Cardiac septum (tissue), 1 donor: ENCODE results near the gene ABCC4. TPM values are rescaled to one million over a fixed set of nuclear protein-coding genes. Genes with fewer than 3 reads are reported as not detected.
"Not testable (repeated sequence)": the region's sequence is repeated elsewhere in the genome, so short reads cannot be mapped to it uniquely, and the experiment has no call there.

Source experiments
- DNase-seq: peaks from one replicate; pipeline ENCODE4 v3.0.0-alpha.2; 2020; ENCODE audit warnings: low spot score
- intact Hi-C: fragments of 100-400 bp; cut with DNase I; formaldehyde crosslinking; loops from one replicate; pipeline ENCODE4 v1.14.0; 2022
- total RNA-seq: library from RNA; stranded (reverse); fragmentation: NEBNext Ultra II Directional; extraction: Animal tissue kit (Norgen Biotek cat#: 25700); gene quantifications from one replicate; pipeline ENCODE4 v1.2.1, GENCODE V29; 2021
- donor health status: DM: no; HTN: no; CAD: no.

ABCC4 gene
- total RNA-seq, 1 donor from 2014 or later, result 6.9 TPM

GRCh38 chr13:95182570-95183265, 118.5 kb downstream of the ABCC4 start:
- intact Hi-C loops, result no loop called here
- no peak for DNase-seq

DNA sequence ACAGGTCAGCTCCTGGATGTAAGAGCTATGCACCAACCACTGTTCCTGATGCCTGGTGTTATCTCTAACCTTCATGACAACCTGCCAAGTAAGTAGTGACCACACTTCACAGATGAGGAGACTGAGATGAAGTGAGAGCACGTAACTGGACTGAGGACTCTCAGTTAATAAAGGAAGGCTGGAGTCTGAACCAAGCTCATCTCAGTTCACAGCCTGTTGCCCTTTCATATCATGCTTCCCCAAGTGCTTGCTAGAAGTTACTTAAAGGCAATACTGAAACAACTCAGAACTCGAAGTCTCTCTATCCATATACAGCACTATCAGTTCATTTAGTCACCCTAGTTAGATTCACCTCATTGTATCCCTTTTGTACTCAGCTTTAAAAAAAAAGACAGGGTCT, 119.7 kb downstream of the ABCC4 start:
- intact Hi-C loops, result no loop called here
- DNase-seq, result no peak

DNA sequence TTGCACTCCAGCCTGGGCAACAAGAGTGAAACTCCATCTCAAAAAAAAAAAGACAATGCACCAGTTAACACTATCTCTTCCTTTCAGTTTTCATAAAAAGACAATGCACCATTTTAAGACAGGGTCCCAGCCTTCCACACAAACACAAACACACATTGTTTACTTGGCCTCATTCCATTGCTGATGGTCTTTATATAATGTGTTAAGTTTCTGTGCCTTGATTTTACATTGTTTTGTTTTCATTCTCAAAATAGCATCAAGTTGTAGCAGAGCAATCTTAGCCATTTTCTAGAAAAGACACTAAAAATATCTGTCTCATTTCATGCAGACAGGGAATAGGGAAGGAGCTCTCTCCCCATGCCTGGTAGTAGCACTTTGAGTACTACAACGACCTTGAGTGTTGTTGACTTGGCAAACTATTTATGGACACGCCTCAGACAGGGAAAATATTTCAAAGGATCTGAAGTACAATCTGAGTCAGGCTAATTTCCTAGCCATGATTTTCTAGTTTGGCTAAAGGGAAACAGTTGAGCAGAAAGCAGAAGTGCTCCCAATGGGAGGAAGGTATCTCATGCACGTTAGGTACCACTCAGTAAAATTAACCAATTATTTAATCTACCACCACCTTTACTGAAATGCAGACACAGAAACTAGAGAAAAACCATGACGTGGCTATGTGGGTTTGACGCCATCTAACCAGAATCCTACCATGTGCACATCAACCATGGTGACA, 120.6 kb downstream of the ABCC4 start:
- intact Hi-C loops, result no loop called here

DNA sequence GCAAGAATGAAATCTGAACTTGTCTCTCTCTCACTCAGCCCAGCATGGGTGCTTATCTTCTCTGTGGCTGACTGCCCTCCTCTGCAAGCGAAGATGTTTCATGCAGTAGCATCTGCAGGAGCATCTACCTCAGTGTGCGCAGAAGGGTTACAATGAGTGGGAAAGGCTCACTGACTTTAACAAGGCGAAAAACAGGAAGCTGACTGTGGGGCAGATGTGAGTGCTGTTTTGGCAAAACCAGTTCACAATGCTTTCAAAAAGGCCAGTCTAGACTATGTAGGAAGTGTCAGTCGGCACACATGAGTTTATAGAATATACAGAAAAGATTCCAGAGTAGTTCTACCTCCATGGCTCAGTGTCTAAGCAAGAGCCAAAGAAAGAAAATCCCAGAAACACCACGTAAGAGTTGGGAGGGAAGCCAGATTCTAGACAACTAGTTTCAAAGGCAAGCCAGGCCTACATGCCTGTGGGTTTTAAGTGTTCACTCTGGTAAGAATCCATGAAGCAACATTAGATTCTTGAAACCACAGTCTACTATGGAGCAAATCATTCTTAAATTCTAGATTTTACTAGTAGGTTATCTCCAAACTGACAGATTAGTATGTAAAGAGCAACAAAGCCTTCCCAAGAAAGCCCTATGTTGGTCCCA, 124.5 kb downstream of the ABCC4 start:
- DNase-seq, result no peak
- intact Hi-C loops, result no loop called here

More for the DNA sequence above, 120.6 kb downstream of the ABCC4 start:
- DNase-seq, result no peak

DNA sequence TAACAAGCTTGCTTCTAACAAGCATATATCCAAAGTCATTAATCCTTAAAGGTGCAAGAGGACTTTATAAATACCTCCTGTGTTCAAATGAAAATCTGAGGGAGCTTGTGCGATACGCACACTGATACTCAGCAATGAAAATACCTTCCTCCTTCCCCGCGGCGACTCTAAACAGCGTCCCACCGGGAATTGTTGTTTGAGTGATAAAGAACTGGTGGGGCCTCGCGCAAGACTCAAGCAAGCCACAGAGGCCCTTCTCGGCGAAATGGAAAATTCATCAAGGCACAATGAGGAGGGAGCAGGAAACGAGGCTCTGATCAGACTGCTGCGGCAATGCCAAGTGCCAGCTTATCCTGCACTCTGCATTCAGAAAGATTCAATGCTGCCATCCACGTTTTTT, 126.7 kb downstream of the ABCC4 start:
- no peak for DNase-seq
- intact Hi-C loops, result no loop called here

- intact Hi-C loops, result no loop called here
- no peak for DNase-seq
Measured at GRCh38 chr13:95168191-95168590, 133.1 kb downstream of the ABCC4 start.

DNA sequence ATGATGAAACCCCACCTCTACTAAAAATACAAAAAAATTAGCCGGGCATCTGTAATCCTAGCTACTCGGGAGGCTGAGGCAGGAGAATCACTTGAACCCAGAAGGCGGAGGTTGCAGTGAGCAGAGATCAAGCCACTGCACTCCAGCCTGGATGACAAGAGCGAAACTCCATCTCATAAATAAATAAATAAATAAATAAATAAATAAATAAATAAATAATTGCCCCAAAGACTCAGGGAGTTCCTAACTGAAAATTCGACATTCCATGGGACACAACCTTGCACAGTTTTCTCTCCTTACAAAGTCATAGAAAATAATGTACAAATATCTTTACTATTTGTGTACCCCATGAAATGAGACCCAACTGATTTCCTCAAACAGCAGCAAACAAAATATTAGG, 134.2 kb downstream of the ABCC4 start:
- DNase-seq, intact Hi-C loops: not testable (repeated sequence)

DNA sequence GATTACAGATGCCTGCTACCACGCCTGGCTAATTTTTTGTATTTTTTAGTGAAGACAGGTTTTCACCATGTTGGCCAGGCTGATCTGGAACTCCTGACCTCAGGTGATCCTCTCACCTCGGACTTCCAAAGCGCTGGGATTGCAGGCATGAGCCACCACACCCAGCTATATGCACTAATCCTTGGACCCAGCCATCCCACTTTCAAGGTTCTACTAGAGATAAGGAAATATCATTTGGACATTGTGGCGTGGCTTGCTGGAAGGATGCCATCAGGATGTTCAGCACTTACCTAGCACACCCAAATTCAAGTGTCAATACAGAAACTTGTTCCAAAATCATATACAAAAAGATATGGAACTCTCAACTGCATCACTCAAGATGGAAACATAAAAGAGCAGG, 136.4 kb downstream of the ABCC4 start:
- intact Hi-C loops, result no loop called here
- no peak for DNase-seq

- intact Hi-C loops, result no loop called here
Measured at GRCh38 chr13:95160112-95160906, 140.9 kb downstream of the ABCC4 start.

GRCh38 chr13:95159458-95159857, 141.8 kb downstream of the ABCC4 start:
- DNase-seq, result no peak
- intact Hi-C loops, result loop anchor here (10.0 kb wide), 1 partner anchor 485 kb away; no protein-coding TSS in a partner anchor

More at GRCh38 chr13:95160112-95160906, 140.9 kb downstream of the ABCC4 start:
- no peak for DNase-seq

- no peak for DNase-seq
- intact Hi-C loops, result loop anchor here (10.0 kb wide), 1 partner anchor 481 kb away; no protein-coding TSS in a partner anchor
Measured at GRCh38 chr13:95156208-95156607, 145.0 kb downstream of the ABCC4 start.

DNA sequence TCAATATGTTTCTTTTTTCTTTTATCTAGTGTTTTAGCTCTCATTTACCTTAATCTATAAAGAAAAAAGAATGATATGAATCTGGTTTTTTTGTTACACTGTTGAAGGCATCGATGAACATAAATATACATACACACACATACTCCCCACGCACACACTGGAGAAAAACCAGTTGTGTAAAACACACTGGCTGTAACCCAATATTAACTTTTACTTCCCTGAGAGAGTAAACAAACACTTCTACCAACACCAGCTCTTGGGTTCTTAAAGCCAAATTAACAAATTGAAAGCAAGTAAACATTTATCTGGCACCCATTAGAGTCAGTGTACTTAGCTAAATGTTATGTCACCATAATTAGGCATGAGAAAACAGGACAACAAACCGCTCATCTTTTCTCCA, 145.7 kb downstream of the ABCC4 start:
- DNase-seq, result no peak
- intact Hi-C loops, result loop anchor here (10.0 kb wide), 1 partner anchor 481 kb away; no protein-coding TSS in a partner anchor

DNA sequence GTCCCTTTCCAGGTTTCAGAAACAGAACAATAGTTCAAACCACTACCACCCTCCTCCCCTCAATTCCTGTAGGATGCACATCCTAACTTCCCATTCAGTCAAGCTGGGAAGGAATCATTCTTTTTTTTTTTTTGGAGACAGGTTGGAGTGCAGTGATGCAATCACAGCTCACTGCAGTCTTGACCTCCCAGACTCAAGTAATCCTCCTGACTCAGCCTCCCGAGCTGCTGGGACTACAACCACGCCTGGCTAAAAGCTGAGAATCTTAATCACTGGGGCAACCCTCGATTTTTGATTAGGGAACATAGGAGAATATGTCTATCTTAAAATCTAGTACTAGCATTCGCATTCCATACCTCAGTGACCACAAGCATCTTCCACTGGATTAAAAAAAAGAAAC, 146.2 kb downstream of the ABCC4 start:
- intact Hi-C loops, result loop anchor here (10.0 kb wide), 1 partner anchor 480 kb away; no protein-coding TSS in a partner anchor
- DNase-seq, result no peak

GRCh38 chr13:95154413-95154886, 146.8 kb downstream of the ABCC4 start:
- no peak for DNase-seq

DNA sequence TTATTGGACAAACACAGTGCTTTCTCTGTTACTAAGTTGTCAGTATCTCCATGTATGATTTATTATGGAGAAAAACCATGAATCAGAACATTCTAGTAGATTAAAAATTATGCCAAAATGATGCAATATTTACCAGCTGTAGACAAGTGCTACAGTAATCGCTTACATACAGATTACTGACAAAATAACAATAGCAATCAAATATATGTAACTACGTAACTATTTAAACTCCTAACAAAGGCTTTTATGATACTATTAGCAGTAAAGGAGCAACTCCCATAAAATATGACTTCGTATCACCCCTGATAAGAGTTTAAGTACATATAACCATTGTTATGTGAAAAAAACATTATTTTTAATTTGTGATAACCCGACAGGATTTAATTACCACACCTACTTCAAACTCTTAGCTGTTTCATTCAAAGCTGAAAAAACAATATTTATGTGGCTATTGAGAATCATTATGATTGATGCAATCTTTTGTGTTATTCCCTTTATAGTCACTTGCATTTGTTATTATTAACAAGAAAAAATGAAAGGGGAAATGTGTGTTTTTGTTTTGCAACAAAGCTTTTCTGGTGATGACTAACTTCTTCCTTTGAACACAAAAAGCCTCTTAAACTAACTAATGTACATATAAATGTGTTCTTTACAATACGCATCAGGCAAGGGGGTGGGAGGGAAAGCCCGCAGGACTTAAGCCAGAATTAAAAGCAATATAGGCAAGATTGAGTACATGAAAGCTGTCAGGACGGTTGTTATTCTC, 147.4 kb downstream of the ABCC4 start:
- intact Hi-C loops, result loop anchor here (10.0 kb wide), 1 partner anchor 479 kb away; no protein-coding TSS in a partner anchor
- no peak for DNase-seq

More at GRCh38 chr13:95154413-95154886, 146.8 kb downstream of the ABCC4 start:
- intact Hi-C loops, result loop anchor here (10.0 kb wide), 1 partner anchor 480 kb away; no protein-coding TSS in a partner anchor

- DNase-seq, result no peak
- intact Hi-C loops, result loop anchor here (10.0 kb wide), 1 partner anchor 477 kb away; no protein-coding TSS in a partner anchor
Measured at GRCh38 chr13:95151942-95152587, 149.2 kb downstream of the ABCC4 start.

GRCh38 chr13:95150555-95150954, 150.7 kb downstream of the ABCC4 start:
- intact Hi-C loops, result loop anchor here (10.0 kb wide), 1 partner anchor 476 kb away; no protein-coding TSS in a partner anchor
- no peak for DNase-seq

- DNase-seq, result no peak
- intact Hi-C loops, result no loop called here
Measured at GRCh38 chr13:95146486-95146885, 154.8 kb downstream of the ABCC4 start.
